ENCODE data around the gene GATA3. TPM values are rescaled to one million over a fixed set of nuclear protein-coding genes. Genes with fewer than 3 reads are reported as not detected.

Gene GATA3
- total RNA-seq, 1 donor from 2014 or later: 17.6 TPM

DNA sequence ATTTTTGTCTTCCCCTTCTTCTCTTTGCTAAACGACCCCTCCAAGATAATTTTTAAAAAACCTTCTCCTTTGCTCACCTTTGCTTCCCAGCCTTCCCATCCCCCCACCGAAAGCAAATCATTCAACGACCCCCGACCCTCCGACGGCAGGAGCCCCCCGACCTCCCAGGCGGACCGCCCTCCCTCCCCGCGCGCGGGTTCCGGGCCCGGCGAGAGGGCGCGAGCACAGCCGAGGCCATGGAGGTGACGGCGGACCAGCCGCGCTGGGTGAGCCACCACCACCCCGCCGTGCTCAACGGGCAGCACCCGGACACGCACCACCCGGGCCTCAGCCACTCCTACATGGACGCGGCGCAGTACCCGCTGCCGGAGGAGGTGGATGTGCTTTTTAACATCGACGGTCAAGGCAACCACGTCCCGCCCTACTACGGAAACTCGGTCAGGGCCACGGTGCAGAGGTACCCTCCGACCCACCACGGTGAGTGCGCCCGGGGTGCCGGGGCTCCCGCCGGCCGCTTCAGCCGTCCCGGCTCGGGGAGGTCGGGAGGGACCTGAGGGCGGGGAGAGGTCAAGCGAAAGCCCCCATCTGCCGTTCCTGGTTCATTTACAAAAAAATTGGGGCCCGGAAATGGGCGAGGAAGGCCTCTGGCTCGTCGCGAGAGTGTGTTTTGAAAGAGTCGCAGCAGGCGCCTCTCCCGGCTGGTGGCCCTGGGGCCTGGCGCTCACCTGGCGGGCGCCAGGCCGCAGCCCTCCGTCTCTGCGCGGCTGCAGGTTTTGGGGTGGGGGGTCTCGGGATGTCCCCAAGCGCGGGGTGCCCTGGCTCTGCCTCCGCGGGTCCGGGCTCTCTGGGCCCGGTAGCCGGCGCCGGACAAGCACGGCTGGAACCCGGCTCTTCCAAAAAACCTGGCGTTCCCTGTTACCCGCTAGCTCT lies 1.2 kb downstream of the GATA3 start:
- peak overlapping the region; percentile 62 for H3K4me3 ChIP-seq (ENCODE audit: insufficient read depth, low read depth, low read length)
- peak overlapping the region; percentile 41 for H2AFZ ChIP-seq (ENCODE audit: low read depth, low read length)
- H3K27me3 ChIP-seq (ENCODE audit: insufficient read depth, low read length): peaks cover 53% of the 10 kb centered on the region
- TF ChIP-seq EZH2 (IDR thresholded peaks at IDR 0.05; ENCODE audit: insufficient read depth, low read length): peak; percentile 86
- TF ChIP-seq, protein P1, sequence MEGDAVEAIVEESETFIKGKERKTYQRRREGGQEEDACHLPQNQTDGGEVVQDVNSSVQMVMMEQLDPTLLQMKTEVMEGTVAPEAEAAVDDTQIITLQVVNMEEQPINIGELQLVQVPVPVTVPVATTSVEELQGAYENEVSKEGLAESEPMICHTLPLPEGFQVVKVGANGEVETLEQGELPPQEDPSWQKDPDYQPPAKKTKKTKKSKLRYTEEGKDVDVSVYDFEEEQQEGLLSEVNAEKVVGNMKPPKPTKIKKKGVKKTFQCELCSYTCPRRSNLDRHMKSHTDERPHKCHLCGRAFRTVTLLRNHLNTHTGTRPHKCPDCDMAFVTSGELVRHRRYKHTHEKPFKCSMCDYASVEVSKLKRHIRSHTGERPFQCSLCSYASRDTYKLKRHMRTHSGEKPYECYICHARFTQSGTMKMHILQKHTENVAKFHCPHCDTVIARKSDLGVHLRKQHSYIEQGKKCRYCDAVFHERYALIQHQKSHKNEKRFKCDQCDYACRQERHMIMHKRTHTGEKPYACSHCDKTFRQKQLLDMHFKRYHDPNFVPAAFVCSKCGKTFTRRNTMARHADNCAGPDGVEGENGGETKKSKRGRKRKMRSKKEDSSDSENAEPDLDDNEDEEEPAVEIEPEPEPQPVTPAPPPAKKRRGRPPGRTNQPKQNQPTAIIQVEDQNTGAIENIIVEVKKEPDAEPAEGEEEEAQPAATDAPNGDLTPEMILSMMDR (IDR thresholded peaks at IDR 0.05; ENCODE audit: insufficient read depth, low read depth, low read length): no peak
- peaks cover 10% of the 10 kb centered on the region for H3K4me1 ChIP-seq (ENCODE audit: insufficient read depth, low read length)
- Mint-ChIP-seq H3K9me3 (ENCODE audit: unreplicated experiment) (no peaks in the 10 kb centered on the region), H3K4me1 (ENCODE audit: low read depth, unreplicated experiment) (peaks cover 22% of the 10 kb centered on the region), H3K4me3 (ENCODE audit: unreplicated experiment) (peak overlapping the region; percentile 99), H3K27ac (ENCODE audit: unreplicated experiment) (no peak overlapping the region), H3K36me3 (ENCODE audit: low read depth, unreplicated experiment) (peaks cover 8% of the 10 kb centered on the region), H3K27me3 (ENCODE audit: low read depth, unreplicated experiment) (peaks cover 35% of the 10 kb centered on the region)
- H3K36me3 ChIP-seq (ENCODE audit: insufficient read depth, low read length): no peaks in the 10 kb centered on the region
- peak overlapping the region; percentile 63 for H3K9ac ChIP-seq (ENCODE audit: low read length)
- no peaks in the 10 kb centered on the region for H3K9me3 ChIP-seq (ENCODE audit: insufficient read depth, low read depth, low read length)
- no peak for DNase-seq (ENCODE audit: low read depth)
- H4K20me1 ChIP-seq (ENCODE audit: insufficient read depth, low read length): peaks cover 4% of the 10 kb centered on the region
- no peaks in the 10 kb centered on the region for H3K79me2 ChIP-seq (ENCODE audit: insufficient read depth, low read length)
- H3K4me2 ChIP-seq (ENCODE audit: low read length): peak overlapping the region; percentile 92
- FAIRE-seq: no peak
- no peak overlapping the region for H3K27ac ChIP-seq (ENCODE audit: low read depth, low read length)

DNA sequence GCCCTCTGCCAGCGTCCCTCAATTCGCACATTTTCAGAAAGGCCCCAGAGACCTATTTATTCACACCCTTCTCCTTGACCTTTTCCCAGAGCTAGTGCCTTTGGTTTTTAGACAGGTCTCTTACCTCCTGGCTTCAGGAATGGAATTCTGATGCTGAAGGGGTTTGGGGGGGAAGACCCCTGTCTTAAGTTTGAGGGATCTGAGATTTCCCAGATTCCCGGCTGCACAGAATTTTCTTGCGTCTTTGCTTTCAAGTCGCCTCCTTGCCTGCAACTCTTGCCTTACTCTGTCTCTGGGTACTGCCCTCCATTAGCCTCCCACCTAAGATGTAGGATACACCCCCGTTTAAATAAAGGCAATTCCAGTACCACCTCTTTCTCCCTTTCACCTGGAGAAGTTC lies 1.9 kb downstream of the GATA3 start:
- Histone ChIP-seq H3K36me3 (ENCODE audit: insufficient read depth, low read length) (no peaks in the 10 kb centered on the region), H3K4me1 (ENCODE audit: insufficient read depth, low read length) (peaks cover 17% of the 10 kb centered on the region), H3K27ac (ENCODE audit: low read depth, low read length) (no peak overlapping the region), H4K20me1 (ENCODE audit: insufficient read depth, low read length) (peaks cover 4% of the 10 kb centered on the region), H3K4me2 (ENCODE audit: low read length) (peak overlapping the region; percentile 92), H3K27me3 (ENCODE audit: insufficient read depth, low read length) (peaks cover 50% of the 10 kb centered on the region), H3K9me3 (ENCODE audit: insufficient read depth, low read depth, low read length) (no peaks in the 10 kb centered on the region), H3K4me3 (ENCODE audit: insufficient read depth, low read depth, low read length) (no peak overlapping the region), H2AFZ (ENCODE audit: low read depth, low read length) (no peak overlapping the region), H3K79me2 (ENCODE audit: insufficient read depth, low read length) (no peaks in the 10 kb centered on the region), H3K9ac (ENCODE audit: low read length) (peak overlapping the region; percentile 63)
- TF ChIP-seq EZH2 (IDR thresholded peaks at IDR 0.05; ENCODE audit: insufficient read depth, low read length): no peak
- TF ChIP-seq, protein P1 (IDR thresholded peaks at IDR 0.05; ENCODE audit: insufficient read depth, low read depth, low read length): no peak
- Mint-ChIP-seq H3K4me1 (ENCODE audit: low read depth, unreplicated experiment) (peaks cover 29% of the 10 kb centered on the region), H3K36me3 (ENCODE audit: low read depth, unreplicated experiment) (peaks cover 8% of the 10 kb centered on the region), H3K27me3 (ENCODE audit: low read depth, unreplicated experiment) (peaks cover 37% of the 10 kb centered on the region), H3K9me3 (ENCODE audit: unreplicated experiment) (no peaks in the 10 kb centered on the region), H3K27ac (ENCODE audit: unreplicated experiment) (peak overlapping the region; percentile 93), H3K4me3 (ENCODE audit: unreplicated experiment) (peak overlapping the region; percentile 99)
- FAIRE-seq: no peak
- DNase-seq (ENCODE audit: low read depth): no peak
